DND-41 (cell line): ENCODE results near the gene ELL.

Source experiments
- CTCF ChIP-seq: IDR thresholded peaks from 2 replicates; pipeline ENCODE4 v1.5.1; 2012; ENCODE audit warnings: borderline replicate concordance, low read length, moderate library complexity, mild to moderate bottlenecking; ENCODE audit not compliant: poor library complexity, severe bottlenecking; ENCODE audit errors: extremely low read depth
- EZH2 ChIP-seq: IDR thresholded peaks from 3 replicates; pipeline ENCODE4 v1.6.1; 2012; ENCODE audit warnings: borderline replicate concordance, low read depth, mild to moderate bottlenecking, moderate library complexity, low read length, inconsistent platforms; ENCODE audit not compliant: severe bottlenecking

- no peak for TF ChIP-seq CTCF
- TF ChIP-seq EZH2 = no peak
These were observed 6.8 kb downstream of the ELL start for GRCh38 chr19:18514800-18515682.
